HAP-1 (cell line): ENCODE results near the gene DCUN1D3.
"Not testable (repeated sequence)": the region's sequence is repeated elsewhere in the genome, so short reads cannot be mapped to it uniquely, and the experiment has no call there.

Experiments used
- DNase-seq, 2 experiments: peaks; one replicate each; pipeline ENCODE4 v3.0.0-alpha.2; 2016 to 2020; ENCODE audit warnings: low spot score in 2 of 2
- H3K27me3 ChIP-seq: fragments of 250-450 bp; sonication (Bioruptor Pico); 2 replicates; pipeline ENCODE4 v1.5.1; 2020; ENCODE audit warnings: low read depth, mild to moderate bottlenecking, moderate library complexity
- H3K36me3 ChIP-seq: fragments of 250-450 bp; sonication (Bioruptor Pico); replicated peaks from 2 replicates; pipeline ENCODE4 v1.5.1; 2020; ENCODE audit warnings: mild to moderate bottlenecking
- H3K4me1 ChIP-seq: fragments of 250-450 bp; sonication (Bioruptor Pico); 2 replicates; pipeline ENCODE4 v1.5.1; 2020; ENCODE audit warnings: mild to moderate bottlenecking
- H3K4me3 ChIP-seq: fragments of 250-450 bp; sonication (Bioruptor Pico); 2 replicates; pipeline ENCODE4 v1.5.1; 2020; ENCODE audit warnings: mild to moderate bottlenecking, moderate library complexity
- H3K9me3 ChIP-seq: fragments of 250-450 bp; sonication (Bioruptor Pico); 2 replicates; pipeline ENCODE4 v1.5.1; 2020; ENCODE audit warnings: mild to moderate bottlenecking, moderate library complexity
- in situ Hi-C: fragments of 300-500 bp; cut with MboI; formaldehyde crosslinking; loops from 3 replicates; pipeline ENCODE4 v1.14.3; 2020; ENCODE audit warnings: low sequenced_read_pairs, inconsistent platforms, mixed read lengths

DCUN1D3 gene

GRCh38 chr16:20931066-20931600 is 31.0 kb upstream of the DCUN1D3 start:
- Histone ChIP-seq H3K36me3 (no peaks in the 10 kb centered on the region), H3K27me3 (no peaks in the 10 kb centered on the region), H3K9me3 (no peaks in the 10 kb centered on the region), H3K4me3 (no peak overlapping the region), H3K4me1 (no peaks in the 10 kb centered on the region)
- no peak for DNase-seq
- in situ Hi-C loops = no loop called here

- in situ Hi-C loops = no loop called here
- Histone ChIP-seq H3K4me3 (no peak overlapping the region), H3K4me1 (no peaks in the 10 kb centered on the region), H3K27me3 (no peaks in the 10 kb centered on the region), H3K9me3 (no peaks in the 10 kb centered on the region), H3K36me3 (no peaks in the 10 kb centered on the region)
- DNase-seq = no peak
These were observed 30.2 kb upstream of the DCUN1D3 start for GRCh38 chr16:20930365-20930690.

GRCh38 chr16:20929676-20930364 is 29.7 kb upstream of the DCUN1D3 start:
- DNase-seq, in situ Hi-C loops, H3K36me3 ChIP-seq, H3K4me3 ChIP-seq, H3K9me3 ChIP-seq, H3K27me3 ChIP-seq, H3K4me1 ChIP-seq: not testable (repeated sequence)

- Histone ChIP-seq H3K9me3 (no peaks in the 10 kb centered on the region), H3K36me3 (no peaks in the 10 kb centered on the region), H3K4me1 (no peaks in the 10 kb centered on the region), H3K27me3 (no peaks in the 10 kb centered on the region), H3K4me3 (no peak overlapping the region)
- in situ Hi-C loops = no loop called here
- DNase-seq = no peak
These were observed 28.7 kb upstream of the DCUN1D3 start for GRCh38 chr16:20928774-20929411.

GRCh38 chr16:20925751-20926150 is 25.6 kb upstream of the DCUN1D3 start:
- Histone ChIP-seq H3K36me3 (no peaks in the 10 kb centered on the region), H3K4me3 (no peak overlapping the region), H3K4me1 (no peaks in the 10 kb centered on the region), H3K27me3 (no peaks in the 10 kb centered on the region), H3K9me3 (no peaks in the 10 kb centered on the region)
- DNase-seq = no peak
- in situ Hi-C loops = no loop called here

GRCh38 chr16:20923876-20924275 is 23.7 kb upstream of the DCUN1D3 start:
- no peaks in the 10 kb centered on the region for H3K36me3 ChIP-seq
- in situ Hi-C loops = no loop called here
- H3K9me3 ChIP-seq = no peaks in the 10 kb centered on the region
- H3K4me3 ChIP-seq = no peak overlapping the region
- no peaks in the 10 kb centered on the region for H3K27me3 ChIP-seq
- DNase-seq = no peak
- H3K4me1 ChIP-seq = peaks cover 15% of the 10 kb centered on the region

DNA sequence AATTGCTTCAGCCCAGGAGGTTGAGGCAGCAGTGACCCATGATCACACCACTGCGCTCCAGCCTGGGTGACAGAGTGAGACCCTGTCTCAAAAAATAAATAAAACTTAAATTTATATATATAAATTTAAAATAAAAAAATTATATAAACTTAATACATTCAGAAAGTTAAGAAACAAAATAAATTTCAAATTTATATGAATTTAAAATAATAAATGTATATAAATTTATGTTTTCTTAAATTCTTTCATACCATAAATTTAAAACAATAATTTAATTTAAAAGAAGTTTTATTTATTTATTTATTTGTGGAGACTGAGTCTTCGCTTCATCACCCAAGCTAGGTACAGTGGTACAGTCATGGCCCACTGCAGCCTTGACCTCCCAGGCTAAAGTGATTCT is 20.6 kb upstream of the DCUN1D3 start:
- Histone ChIP-seq H3K36me3 (no peaks in the 10 kb centered on the region), H3K4me3 (no peak overlapping the region), H3K27me3 (no peaks in the 10 kb centered on the region), H3K9me3 (no peaks in the 10 kb centered on the region), H3K4me1 (peaks cover 25% of the 10 kb centered on the region)
- no peak for DNase-seq
- in situ Hi-C loops = no loop called here

DNA sequence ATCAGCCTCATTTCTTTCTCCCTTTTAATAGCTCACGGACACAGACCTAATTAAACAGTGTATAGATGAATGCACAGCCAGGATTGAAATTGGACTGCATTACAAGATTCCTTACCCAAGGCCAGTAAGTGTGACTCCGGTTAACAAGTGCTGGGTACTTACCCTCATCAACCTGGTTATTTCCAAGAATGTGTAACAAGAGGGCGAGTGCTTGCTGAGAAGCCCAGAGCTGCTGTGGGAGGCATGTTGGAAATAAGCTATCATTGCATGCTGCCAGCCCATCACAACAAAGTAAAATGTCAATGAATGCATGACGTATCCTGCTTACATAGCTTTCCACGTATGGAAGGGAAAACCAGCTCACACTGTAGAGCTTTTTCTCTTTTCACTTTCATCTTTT is 19.9 kb upstream of the DCUN1D3 start:
- Histone ChIP-seq H3K36me3 (no peaks in the 10 kb centered on the region), H3K4me3 (no peak overlapping the region), H3K27me3 (no peaks in the 10 kb centered on the region), H3K4me1 (peaks cover 28% of the 10 kb centered on the region), H3K9me3 (no peaks in the 10 kb centered on the region)
- no peak for DNase-seq
- in situ Hi-C loops = no loop called here

- DNase-seq = peak; percentile 64 to 78
- no peaks in the 10 kb centered on the region for H3K9me3 ChIP-seq
- in situ Hi-C loops = no loop called here
- no peaks in the 10 kb centered on the region for H3K36me3 ChIP-seq
- no peaks in the 10 kb centered on the region for H3K27me3 ChIP-seq
- no peak overlapping the region for H3K4me3 ChIP-seq
- H3K4me1 ChIP-seq = peaks cover 28% of the 10 kb centered on the region
These were observed 18.5 kb upstream of the DCUN1D3 start for GRCh38 chr16:20918486-20919239.

GRCh38 chr16:20916942-20917341 is 16.8 kb upstream of the DCUN1D3 start:
- DNase-seq = no peak
- Histone ChIP-seq H3K36me3 (no peaks in the 10 kb centered on the region), H3K4me1 (peaks cover 31% of the 10 kb centered on the region), H3K9me3 (no peaks in the 10 kb centered on the region), H3K4me3 (no peak overlapping the region), H3K27me3 (no peaks in the 10 kb centered on the region)
- in situ Hi-C loops = no loop called here

DNA sequence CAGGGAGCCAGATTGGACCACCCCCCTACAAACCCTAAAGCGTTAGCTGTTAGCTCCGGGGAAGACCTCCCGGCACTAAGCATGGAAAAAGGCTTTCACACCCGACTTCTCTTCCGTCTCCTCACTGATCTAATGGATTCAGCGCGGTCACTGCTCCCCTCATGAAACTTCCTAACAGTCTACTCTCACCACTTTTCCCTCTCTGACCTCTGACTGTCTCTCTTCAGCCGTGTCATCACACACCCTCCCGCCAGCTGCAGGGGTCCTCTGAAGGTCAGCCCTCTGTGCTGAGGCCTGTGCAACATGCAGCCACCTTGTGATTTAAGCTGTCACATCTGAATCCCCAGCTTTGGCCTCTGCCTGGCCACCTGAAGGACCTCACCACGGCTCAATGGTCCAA is 16.1 kb upstream of the DCUN1D3 start:
- H3K4me1 ChIP-seq = peaks cover 31% of the 10 kb centered on the region
- in situ Hi-C loops = no loop called here

DNA sequence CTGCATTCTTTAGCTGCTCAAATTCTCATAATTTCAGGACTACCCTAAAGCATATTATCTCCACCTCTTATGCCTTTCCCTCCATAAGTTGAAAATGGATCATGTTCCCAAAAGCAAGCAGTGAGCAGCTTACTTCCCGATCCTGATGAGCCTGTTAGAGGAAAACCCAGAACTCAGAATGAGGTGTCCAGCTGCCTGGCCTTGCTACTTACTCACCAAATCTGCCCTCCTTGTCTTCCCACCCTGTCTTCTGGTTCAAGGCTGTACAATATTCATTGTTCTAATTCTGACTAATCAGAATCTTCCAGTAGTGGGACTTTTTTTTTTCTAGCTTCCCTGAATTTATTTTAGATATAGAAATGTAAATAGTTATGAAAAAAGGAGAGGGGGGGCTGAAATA is 11.2 kb upstream of the DCUN1D3 start:
- DNase-seq = no peak
- no peaks in the 10 kb centered on the region for H3K36me3 ChIP-seq
- in situ Hi-C loops = no loop called here
- H3K4me3 ChIP-seq = no peak overlapping the region
- H3K27me3 ChIP-seq = no peaks in the 10 kb centered on the region
- H3K4me1 ChIP-seq = peaks cover 6% of the 10 kb centered on the region
- H3K9me3 ChIP-seq = no peaks in the 10 kb centered on the region

More for the DNA sequence above, 16.1 kb upstream of the DCUN1D3 start:
- Histone ChIP-seq H3K27me3 (no peaks in the 10 kb centered on the region), H3K36me3 (no peaks in the 10 kb centered on the region), H3K4me3 (no peak overlapping the region), H3K9me3 (no peaks in the 10 kb centered on the region)
- no peak for DNase-seq

DNA sequence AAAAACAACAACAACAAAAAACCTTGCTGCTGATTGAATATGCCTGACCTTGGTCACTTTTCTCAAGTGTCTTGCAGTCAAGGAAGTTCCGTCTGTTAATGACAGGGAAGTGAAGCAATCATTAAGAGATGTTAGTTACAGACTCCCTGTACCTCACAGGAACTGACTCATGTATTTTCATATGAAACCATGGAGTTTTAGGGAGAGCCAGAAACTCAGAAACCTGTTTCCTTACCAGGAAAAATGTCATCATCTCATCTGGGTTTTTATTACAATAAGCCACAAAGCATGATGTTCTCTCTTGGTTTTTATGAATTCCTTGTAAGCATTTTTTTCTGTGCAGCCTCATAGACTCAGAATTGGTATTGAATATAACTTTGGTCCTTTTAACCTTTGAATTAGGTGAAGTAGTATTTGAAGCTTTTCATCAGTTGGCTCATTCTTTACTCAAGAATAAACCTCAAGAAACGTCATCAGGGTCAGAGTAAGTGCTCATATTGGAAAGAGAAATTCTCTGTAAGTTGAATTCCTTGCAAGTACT is 10.7 kb upstream of the DCUN1D3 start:
- Histone ChIP-seq H3K4me1 (peaks cover 6% of the 10 kb centered on the region), H3K4me3 (no peak overlapping the region), H3K27me3 (no peaks in the 10 kb centered on the region), H3K36me3 (no peaks in the 10 kb centered on the region), H3K9me3 (no peaks in the 10 kb centered on the region)
- in situ Hi-C loops = no loop called here
- no peak for DNase-seq
